Stimulated activated CD8-positive, alpha-beta memory T cell treated with anti-CD3 and anti-CD28 coated beads, Interleukin-7, amount 100 ng/mL, for 1 hour (primary cell): ENCODE data around the gene KLRG1.

Experiments
- DNase-seq, 2 donors: peaks; one replicate each; pipeline ENCODE4 v3.0.0-alpha.2; 2020; ENCODE audit warnings: low read depth in 2 of 2

Gene KLRG1

DNA sequence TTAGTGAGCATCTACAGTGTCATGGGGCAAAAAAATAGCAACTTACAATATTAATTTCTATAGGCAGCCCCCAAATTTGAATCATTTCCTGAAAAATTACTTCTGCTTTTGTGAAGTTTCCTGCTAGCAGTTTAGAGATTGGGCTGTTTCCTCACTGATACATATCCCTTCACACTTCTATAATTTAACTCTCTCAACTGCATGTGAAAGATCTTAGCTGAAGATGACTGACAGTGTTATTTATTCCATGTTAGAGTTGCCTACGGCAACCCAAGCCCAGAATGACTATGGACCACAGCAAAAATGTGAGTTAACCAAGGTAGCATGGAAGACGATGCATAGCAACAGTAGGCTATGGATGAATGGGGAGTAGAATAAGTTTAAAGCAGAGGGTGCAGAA lies at the start of gene KLRG1:
TSS of gene KLRG1 (plus strand) at position 134 of the 400 bp plus-strand sequence. CDS start at position 224, 90 bp downstream.
- DNase-seq, result no peak

DNA sequence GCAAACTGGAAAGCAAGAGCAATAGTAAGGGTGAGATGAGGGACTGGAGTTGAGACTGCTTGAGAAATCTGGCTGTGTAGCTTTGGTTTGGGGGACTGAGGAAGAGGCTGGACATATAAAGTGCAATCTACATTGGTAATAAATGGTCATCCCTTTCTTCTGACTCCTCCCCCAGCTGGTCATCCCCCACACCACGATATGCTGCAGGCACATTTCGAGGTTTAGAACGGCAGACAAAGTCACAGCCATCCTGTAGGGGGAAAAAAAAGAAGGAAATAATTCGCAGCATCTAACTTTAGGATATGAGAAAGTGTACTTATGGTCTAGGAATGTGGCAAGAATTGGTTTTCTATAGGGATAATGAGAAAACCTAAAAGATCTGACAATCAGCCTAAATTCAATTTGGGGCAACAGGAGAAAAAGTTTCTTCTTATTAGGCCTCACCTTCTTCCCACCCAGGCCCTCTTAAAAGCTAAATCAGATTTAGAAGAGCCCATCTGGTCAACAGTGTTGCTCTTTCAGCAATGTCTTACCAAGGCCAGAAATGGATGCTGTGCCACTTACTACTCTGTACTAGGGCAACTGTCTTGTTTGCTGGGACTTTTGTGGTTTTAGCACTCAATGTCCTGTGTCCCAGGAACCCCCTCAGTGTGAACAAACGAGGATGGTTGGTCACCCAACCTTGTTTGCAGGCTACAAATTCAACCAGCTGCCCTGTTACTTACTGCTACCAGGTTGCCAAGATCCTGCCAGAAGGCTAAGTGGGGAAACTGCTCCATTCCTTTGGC lies 47.5 kb upstream of the KLRG1 start:
- no peak for DNase-seq

DNA sequence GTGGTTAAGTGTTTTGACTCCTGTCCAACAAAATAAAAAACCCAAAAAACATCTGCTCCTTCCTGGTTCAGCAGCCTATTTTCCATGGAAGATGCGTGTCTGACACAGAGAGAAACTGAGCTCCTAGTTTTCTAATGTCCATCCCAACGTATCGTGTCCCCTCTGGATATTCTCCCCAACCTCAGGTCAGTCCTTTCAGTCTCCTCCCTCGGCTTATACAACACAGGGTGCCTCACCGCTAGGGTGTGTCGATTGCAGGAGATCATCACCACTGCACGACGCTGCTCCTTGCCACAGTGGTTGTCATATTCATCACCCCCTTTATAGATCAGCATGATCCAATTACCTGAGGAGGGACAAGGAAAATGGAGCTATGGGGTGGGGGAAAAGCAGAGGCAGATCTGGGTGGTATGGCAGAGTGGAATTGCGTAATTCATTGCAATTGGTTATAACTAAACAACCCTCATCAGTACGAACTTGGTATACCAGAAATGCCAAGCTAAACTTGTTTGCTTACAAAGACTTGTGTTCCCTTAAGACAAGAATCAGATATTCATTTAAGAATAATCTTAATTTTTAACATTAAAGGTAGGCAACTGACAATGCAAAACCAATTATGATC lies 45.7 kb upstream of the KLRG1 start:
- DNase-seq, result no peak

DNA sequence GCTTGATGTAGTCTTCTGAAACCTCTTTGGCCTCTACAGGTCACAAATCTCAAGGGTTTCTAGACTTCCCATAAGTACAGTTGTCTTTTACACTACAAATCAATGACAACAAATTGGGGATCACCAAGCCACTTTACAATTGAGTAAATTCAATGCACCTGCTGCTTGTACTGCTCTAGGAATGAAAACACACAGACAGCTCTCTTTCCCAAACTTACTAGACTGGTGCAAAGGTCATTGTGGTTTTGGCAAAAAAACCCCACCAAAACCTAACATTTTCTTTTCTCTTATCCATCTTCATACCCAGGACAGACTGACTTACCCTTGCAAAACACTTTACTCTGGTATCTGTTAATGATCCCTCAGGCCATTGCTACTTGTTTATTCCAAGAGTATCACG lies 42.6 kb upstream of the KLRG1 start:
- no peak for DNase-seq

DNA sequence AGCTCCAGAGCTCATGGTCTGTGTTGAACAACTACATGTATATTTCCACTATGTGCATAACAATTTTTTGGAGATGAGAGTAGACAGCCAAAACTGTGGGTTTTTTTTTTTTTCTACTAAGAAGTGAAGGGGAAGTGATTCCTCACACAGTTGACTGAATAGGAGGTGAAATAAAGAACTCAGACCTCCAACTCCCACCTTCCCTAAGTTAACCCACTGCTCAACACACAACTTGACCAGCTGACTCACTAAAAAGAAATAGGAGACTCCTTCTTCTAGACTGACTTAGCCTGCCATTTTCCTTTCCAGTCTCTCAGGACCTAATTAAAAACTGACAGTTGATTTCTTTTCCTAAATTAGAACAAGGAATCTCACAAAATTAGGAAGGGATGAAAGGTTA lies 41.6 kb upstream of the KLRG1 start:
- no peak for DNase-seq

DNA sequence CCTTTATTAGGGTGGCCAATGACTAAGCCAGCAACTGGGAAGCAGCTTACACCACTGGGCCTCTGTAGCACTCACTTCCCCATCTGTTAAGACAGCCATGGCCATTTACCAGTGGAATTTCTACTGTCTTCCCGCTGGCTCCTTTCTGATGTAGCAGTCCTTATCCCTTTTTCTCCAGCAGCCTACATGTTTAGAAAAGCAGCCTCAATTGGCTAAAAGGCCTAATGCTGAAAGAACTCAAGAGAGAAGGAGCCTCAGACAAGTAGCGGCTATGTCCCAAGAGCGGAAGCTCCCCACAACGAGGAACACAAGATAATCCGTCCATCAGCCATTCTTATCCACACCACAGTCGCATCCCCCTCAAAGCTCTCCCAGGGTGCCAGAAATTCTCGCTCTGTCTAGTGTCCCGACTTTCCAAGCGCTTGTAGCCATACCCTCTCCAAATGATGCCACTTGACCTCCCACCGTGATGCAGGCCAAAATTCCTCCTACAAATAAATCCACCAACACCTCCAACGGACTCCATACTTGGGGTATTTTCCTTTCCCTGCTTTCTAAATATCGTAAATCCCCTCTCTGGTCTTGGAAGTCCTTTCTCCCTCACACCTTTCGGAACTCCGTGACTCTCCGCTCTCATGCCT lies 40.5 kb upstream of the KLRG1 start:
- no peak for DNase-seq

DNA sequence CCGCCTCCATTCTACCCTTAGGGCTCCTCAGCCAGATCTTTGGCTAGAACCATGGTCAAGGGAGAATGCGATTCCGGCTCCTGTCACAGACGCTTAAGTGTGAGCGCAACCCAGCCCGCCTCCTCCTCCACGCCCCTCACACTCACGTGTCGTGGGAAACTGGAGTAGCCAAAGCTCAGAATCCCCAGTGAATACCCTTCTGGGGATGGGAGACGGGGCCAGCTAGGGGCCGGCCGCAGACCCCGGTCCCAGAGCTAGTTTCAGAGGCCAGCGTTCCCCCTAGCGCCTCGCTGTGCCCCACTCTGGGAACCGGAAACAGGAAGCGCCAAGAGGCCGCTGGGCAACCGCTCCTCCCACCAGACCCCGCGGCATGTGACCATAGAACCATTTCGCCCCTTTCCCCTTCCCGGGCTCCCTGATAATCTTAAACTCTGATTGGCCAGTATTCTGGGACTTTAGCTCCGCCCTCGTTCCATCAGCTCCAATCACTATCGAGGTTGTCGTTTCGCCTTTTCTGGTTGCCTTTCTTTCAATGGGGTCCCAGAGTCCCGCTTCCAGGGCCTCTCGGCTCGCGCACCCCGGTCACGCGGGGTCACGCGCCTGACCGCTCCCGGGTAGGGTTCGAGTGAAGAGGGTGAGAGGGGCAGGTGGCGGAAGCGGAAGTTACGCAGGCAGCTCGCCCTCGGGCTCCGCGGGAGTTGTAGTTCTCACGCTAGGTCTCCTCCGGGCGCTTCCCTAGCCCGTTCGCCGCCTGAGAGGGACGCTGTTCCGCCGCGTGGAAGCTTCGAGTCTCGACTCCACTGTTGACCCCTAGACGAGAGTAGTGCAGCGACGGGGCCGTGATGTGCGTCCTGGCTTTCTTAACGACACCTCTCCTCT lies 39.8 kb upstream of the KLRG1 start, which contains the start of gene M6PR:
TSS of gene M6PR (minus strand) at position 304 of the 879 bp plus-strand sequence. CDS start 3,241 bp downstream, outside the sequence.
- peak; percentile 69 to 74 for DNase-seq

DNA sequence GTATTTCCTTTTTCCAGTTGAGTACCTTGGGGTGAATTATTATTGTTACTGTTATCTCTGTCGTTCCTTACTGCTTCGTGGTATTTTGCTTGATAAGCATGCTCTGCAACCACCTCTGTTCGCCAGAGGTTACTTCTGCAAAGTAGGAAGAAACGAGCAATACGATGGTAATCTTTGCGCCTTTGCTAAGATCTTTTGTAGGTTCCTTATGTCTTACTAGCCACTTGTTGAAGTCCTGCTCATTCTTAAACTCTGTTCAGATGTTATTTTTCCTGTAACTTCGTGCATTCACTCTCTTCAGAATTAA lies 39.2 kb upstream of the KLRG1 start:
- no peak for DNase-seq

DNA sequence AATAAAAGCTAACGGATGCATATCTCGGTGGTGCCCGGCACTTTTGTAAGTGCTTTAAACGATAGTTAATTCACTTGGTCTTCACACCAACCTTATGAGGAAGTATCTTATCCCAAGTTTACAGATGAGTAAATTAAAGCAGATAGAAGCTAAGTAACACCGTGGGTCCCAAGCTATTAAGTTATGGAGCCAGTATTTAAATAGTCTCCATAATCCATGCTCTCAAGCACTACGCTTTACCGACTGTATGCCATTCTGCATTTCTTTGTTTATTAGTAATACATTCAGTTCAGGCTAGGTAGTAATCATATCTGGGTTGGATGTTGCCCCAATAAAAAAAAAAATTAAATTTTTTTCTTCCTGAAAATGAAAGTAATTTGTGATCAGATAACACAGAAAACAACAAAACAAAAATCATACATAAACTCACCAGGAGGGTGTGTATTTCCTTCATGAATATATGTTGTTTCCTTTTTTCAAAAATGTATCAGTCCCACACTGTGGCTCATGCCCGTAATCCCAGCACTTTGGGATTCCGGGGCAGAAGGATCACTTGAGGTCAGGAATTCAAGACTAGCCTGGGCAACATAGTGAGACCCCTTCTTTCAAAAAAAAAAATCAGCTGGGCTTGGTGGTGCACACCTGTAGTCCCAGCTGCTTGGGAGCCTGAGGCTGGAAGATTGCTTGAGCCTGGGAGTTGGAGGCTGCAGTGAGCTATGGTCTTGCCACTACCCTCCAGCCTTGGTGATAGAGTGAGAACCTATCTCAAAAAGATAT lies 38.5 kb upstream of the KLRG1 start:
- DNase-seq, result no peak

DNA sequence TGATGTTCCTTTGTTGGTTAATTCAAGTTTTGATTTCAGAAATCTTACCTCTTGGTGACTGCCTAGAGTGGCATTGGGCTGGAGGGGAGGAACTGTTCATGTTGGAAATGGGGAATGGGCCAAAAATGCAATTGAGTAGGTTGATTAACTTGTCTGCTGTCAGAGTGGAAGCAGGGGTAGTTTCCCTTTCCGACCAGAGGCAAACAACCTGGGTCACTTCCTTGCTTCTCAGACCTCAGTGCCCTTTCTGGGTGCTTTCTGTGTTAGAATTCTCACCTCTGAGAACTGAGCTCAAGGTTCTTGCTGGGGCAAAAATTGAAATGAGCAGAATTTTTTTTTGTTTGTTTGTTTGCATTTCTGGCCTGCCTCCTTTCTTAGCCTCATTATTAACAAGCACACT lies 37.6 kb upstream of the KLRG1 start:
- no peak for DNase-seq

DNA sequence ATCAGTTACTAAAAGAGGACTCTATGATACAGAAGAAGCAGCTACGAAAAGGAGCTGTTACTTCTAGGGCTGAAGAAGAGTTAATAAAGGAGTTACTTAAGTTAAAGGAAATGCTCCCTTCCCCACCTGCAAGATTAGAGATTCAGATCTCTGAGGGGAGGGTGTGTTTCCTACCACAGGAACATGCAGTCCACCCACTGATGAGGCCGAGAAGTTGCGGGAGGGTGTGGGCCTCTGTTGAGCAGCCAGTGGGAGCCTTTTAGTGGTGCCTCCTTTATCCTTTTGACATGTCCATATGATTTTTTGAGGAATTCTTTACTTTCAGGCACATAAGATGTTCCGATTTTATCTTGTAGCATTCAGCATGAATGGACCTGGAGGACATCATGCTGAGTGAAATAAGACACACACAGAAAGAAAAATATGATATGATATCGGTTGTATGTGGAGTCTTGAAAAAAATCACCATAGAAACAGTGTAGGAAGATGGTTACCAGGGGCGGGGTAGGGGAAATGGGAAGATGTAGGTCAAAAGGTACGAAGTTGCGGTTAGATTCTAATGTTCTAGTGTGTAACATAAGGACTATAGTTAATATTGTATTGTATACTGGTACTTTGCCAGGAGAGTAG lies 35.5 kb upstream of the KLRG1 start:
- no peak for DNase-seq

DNA sequence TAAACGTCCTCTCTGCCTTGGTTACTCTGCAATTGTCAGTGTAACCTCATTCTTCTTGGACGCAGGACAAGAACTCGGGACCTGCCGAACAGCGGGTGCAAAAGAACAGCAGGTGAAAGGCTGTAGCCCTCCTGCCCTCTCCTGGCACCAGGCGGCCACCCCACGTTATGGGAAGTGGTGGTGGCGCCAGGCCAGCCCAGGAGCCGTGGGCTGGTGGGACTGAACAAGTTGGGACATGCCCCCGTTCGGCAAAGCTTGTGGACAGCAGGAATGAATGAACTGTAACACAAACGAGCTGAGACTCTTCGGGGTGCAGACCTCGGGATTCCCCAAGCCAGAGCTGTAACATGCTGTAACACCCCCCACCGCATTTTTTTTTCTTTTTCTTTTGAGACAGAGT lies 33.3 kb upstream of the KLRG1 start:
- DNase-seq, result no peak

DNA sequence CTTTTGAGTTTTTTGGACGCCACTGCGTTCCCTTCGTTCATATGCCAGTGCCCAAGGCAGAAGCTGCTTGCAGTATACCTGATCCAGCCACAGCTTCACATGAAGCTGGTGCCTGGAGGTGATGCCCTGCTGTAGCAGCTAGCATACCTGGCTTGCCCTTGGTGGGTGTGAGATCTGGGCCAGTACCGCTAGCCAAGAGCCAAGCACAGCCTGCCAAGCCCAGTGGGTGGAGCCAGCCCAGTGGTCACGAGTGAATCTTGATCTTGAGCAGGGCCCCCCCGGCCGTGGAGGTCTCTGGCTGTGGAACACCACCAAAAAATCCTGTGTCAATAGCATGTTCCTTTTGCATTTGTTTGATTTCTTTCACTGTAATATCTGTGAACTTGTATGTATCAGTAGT lies 32.6 kb upstream of the KLRG1 start:
- no peak for DNase-seq

DNA sequence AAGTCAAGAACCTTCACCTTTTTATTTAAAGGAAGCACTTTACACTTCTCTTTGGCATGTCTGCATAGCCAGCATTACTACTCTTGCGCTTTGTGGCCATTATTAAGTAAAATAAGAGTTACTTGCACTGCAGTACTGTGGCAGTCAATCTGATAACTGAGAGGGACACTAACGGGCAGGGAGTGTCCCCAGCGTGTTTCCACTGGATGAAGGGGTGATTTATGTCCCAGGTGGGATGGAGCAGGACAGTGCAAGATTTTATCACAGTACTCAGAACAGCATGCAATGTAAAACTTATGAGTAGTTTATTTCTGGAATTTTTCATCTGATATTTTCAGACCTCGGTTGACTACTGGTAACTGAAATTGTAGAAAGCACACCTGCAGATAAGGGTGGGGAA lies 31.8 kb upstream of the KLRG1 start:
- no peak for DNase-seq

DNA sequence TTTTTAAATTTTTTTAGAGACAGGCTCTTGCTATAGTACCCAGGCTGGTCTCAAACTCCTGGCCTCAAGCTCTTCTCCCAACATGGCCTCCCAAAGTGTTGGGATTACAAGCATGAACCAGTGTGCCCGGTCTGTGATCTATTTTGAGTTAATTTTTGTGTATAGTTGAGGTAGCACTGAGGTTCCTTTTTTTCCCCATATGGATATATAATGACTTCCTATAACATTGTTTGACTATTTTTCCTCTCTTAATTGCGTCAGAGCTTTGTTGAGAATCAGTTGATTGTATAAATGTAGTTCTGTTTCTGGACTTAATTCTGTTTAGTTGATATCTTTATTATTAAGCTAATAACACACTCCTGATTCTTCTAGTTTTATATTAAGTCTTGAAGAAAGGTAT lies 31.3 kb upstream of the KLRG1 start:
- DNase-seq, result no peak

DNA sequence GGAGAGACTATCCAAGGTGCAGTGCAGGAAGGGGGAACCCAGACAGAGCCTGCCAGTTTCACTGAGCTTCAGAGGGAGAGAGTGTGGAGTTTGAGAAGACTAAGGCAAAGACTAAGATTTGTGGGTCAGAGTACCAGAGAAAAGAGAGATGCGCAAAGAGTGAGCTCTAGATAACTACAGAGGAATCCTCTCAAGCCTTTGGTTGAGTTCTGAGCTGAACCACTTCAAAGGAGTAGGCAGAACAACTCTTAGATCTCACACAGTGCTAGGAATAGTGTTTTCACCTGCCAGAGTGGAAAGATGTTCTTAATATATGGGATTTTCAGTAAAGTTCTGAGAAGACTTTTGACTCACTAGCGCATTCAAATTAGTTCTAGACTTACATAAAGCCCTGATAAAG lies 29.2 kb upstream of the KLRG1 start:
- DNase-seq, result no peak

DNA sequence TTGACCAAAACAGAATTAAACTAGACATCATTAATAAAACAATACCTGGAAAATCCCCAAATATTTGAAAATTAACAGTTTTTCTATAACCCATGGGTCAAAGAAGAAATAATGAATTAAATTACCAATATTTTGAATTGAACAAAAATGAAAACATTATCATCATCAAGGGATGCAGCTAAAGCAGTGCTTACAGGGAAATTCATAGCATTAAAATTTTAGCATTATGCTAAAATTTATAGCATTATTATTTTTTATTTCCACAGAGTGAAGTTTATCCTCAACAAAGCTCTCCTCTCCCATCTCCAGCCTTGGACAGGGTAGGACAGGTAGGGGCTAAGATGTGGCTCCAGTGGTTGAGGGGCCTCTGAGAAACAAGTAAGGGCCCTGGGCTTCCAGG lies 20.6 kb upstream of the KLRG1 start:
- DNase-seq, result no peak

DNA sequence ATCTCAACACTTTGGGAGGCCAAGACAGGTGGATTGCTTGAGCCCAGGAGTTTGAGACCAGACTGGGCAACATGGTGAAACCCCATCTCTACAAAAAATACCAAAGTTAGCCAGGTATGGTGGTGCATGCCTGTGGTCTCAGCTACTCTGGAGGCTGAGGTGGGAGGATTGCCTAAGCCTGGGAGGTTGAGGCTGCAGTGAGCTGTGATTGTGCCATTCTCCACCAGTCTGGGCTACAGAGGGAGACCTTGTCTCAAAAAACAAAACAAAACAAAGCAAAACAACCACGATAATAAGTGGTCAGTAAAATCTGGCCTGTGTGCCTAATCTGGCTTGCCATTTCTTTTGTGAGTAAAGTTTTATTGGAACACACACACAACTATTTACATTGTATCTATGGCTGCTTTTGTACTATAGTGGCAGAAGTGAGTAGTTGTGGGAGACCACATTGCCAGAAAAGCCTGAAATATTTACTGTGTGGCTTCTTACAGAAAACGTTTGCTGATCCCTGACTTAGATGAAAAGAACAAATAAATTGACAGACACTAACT lies 19.4 kb upstream of the KLRG1 start:
- no peak for DNase-seq

DNA sequence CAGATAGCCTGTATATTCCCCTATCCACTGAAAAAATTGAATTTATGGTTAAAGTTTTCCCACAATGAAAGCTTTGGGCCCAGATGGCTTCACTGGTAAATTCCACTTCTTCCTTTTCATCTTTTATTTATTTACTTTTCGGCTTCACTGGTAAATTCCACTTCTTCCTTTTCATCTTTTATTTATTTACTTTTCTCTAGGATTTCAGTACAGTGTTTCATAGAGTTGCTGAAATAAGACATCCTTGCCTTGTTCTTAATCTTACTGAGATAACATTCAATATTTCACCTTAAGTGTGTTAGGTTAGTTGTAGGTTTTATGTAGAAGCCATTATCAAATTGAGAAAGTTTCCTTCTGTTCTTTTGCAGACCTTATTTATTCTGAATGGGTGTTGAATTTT lies 18.9 kb upstream of the KLRG1 start:
- no peak for DNase-seq

DNA sequence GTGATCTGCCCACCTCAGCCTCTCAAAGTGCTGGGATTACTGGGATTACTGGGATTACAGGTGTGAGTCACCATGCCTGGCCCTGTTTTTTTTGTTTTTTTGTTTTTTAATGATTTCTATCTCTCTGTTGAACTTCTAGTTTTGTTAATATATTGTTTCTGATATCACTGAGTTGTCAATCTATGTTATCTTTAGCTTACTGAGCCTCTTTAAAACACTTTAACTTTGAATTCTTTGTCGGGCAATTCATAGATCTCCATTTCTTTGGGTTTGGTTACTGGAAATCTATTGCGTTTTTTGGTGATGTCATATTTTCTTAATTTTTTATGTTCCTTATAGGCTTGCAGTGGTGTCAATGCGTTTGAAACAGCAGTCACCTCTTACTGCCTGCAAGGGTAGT lies 9.2 kb upstream of the KLRG1 start:
- no peak for DNase-seq
